ENCODE measurements around the gene COL17A1.

- TF ChIP-seq TAF1 (IDR thresholded peaks at IDR 0.05; ENCODE audit: borderline replicate concordance, insufficient read depth, low read length), result no peak
- TF ChIP-seq SIN3A (IDR thresholded peaks at IDR 0.05; ENCODE audit: borderline replicate concordance, insufficient read depth, low read length), result no peak
- no peak for TF ChIP-seq FOXP2 (optimal IDR thresholded peaks at IDR 0.05; ENCODE audit: borderline replicate concordance, extremely low read depth, extremely low read length, insufficient read depth)
- TF ChIP-seq, protein P1, sequence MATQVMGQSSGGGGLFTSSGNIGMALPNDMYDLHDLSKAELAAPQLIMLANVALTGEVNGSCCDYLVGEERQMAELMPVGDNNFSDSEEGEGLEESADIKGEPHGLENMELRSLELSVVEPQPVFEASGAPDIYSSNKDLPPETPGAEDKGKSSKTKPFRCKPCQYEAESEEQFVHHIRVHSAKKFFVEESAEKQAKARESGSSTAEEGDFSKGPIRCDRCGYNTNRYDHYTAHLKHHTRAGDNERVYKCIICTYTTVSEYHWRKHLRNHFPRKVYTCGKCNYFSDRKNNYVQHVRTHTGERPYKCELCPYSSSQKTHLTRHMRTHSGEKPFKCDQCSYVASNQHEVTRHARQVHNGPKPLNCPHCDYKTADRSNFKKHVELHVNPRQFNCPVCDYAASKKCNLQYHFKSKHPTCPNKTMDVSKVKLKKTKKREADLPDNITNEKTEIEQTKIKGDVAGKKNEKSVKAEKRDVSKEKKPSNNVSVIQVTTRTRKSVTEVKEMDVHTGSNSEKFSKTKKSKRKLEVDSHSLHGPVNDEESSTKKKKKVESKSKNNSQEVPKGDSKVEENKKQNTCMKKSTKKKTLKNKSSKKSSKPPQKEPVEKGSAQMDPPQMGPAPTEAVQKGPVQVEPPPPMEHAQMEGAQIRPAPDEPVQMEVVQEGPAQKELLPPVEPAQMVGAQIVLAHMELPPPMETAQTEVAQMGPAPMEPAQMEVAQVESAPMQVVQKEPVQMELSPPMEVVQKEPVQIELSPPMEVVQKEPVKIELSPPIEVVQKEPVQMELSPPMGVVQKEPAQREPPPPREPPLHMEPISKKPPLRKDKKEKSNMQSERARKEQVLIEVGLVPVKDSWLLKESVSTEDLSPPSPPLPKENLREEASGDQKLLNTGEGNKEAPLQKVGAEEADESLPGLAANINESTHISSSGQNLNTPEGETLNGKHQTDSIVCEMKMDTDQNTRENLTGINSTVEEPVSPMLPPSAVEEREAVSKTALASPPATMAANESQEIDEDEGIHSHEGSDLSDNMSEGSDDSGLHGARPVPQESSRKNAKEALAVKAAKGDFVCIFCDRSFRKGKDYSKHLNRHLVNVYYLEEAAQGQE (IDR thresholded peaks at IDR 0.05; ENCODE audit: insufficient read depth in 1 of 2, low read depth in 2 of 2, low read length in 2 of 2), result no peak
These were observed 94.1 kb downstream of the COL17A1 start for GRCh38 chr10:103991393-103992128.

All from PFSK-1 (cell line).